Measurements from ENCODE around the gene DLK1. TPM values are rescaled to one million over a fixed set of nuclear protein-coding genes. Genes with fewer than 3 reads are reported as not detected.

The DLK1 gene
- total RNA-seq (2014; rRNA removed): not detected in 2 replicates
- not detected for polyA plus RNA-seq (2012)

DNA sequence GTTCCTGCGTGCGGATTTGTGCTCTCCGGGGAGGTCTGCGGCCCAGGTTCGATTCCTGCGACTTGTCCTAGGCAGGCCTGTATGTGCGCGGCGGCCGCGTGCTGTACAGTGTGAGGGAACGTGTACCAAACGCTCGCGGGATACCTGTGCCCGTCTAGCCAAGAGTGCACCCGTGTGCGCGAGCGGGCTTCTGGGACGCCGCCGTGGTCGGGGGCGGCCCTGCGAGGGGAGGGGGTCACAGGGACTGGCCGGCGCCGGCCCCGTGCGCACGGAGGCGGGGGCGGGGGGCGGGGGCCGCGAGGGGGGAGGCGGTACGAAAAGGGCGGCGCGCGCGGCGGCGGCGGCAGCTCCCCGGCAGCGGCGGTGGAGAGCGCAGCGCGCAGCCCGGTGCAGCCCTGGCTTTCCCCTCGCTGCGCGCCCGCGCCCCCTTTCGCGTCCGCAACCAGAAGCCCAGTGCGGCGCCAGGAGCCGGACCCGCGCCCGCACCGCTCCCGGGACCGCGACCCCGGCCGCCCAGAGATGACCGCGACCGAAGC lies at the start of gene DLK1:
Gene DLK1 (plus strand): TSS at position 343 of the 536 bp plus-strand sequence. CDS start 177 bp downstream, at position 520.
- DNase-seq (ENCODE audit: low read depth): no peak

GRCh38 chr14:100677152-100677551 lies 49.5 kb upstream of the DLK1 start:
- DNase-seq (ENCODE audit: low read depth): no peak

GRCh38 chr14:100677554-100678468 lies 48.9 kb upstream of the DLK1 start:
- no peak for DNase-seq (ENCODE audit: low read depth)

- no peak for DNase-seq (ENCODE audit: low read depth)
These were observed 48.2 kb upstream of the DLK1 start for GRCh38 chr14:100678469-100678828.

GRCh38 chr14:100679153-100679552 lies 47.5 kb upstream of the DLK1 start:
- no peak for DNase-seq (ENCODE audit: low read depth)

DNA sequence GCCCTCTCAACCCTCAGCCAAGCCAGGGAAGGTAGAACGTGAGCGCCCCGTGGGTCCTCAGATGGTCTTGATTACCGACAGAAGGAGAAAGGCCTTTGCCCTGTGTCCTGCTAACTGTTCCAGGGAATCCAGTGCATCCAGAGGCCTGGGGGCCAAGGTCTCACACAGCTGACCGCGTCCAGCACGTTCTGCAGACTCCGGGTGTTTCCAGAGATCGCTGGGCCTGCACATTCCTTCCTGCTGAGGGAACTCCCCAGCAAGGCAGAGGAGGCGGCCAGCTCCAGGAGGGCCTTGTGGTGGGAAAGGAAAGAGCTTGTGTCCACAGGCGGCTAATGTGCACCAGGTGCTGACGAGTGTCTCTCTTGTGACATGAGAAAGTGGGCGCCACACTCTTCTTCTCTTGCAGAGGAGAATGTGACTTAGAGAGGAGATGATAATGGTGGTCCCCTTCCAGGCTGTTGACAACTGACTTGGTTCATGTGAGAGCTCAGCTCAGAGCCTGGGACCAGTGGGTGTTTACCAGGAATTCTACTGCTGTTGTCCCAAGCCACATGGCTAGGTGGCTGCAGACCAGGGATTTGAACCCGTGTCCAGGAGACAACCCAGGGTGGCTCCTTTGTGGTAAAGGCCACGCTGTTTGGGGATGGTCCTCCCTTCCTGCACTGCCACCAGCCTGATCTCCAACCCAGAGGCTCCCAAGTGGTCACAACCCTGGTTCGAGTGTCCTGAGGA lies 46.8 kb upstream of the DLK1 start:
- no peak for DNase-seq (ENCODE audit: low read depth)

- DNase-seq (ENCODE audit: low read depth): no peak
These were observed 46.1 kb upstream of the DLK1 start for GRCh38 chr14:100680439-100681051.

DNA sequence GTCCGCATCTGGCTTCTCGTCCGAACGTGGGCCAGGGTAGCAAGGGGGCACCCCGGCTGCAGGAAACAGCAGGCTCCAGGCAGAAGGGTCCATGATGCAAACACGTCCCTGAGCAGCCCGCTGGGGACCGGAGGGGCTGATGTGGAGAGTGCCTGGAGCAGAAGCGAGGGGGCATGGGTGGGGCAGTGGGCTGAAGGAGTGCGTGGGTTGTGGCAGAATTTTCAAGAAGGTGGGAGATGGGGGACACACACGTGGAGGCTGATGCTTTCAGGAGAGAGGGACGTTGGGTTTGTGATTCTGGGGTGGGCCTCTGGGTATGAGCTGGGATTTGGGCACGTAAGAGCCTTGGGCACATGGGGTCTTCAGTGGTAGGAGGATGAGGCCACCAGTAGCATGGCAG lies 45.6 kb upstream of the DLK1 start:
- no peak for DNase-seq (ENCODE audit: low read depth)

GRCh38 chr14:100682749-100683148 lies 43.9 kb upstream of the DLK1 start:
- DNase-seq (ENCODE audit: low read depth): no peak

DNA sequence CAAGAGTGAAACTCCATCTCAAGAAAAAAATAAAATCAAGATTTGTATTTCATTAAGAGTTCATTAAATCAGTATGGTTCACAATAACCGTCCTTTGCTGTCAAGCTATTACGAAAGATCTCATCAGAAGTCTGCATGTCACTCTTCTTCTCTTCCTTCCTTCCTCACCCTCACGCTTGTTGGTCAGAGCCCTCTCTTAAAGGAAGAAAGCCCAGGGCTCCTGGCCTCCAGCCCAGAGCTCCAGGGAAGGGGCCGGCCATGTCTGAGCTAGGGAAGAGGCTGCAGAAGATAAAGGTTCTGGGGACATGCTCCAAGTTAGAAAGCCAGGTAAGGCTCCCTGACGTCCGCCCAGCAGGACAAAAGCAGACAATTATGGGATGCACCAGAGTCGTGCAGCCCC lies 43.1 kb upstream of the DLK1 start:
- DNase-seq (ENCODE audit: low read depth): no peak

- DNase-seq (ENCODE audit: low read depth): no peak
These were observed 42.5 kb upstream of the DLK1 start for GRCh38 chr14:100684154-100684553.

DNA sequence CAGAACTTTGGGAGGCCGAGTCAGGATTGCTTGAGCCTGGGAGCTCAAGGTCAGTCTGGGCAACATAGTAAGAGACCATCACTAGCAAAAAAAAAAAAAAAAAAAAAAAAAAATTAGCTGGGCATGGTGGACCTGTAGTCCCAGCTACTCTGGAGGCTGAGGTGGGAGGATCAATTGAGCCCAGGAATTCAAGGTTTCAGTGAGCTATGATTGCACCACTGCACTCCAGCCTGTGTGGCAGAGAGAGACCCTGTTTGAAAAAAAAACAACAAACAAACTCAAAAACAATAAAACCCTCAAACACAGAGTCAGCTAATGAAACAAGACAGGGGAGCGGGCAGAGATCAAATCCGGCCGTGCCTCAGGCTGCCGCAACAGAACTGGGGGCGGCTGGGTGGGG lies 41.7 kb upstream of the DLK1 start:
- no peak for DNase-seq (ENCODE audit: low read depth)

GRCh38 chr14:100686858-100687257 lies 39.8 kb upstream of the DLK1 start:
- no peak for DNase-seq (ENCODE audit: low read depth)

- DNase-seq (ENCODE audit: low read depth): no peak
These were observed 39.3 kb upstream of the DLK1 start for GRCh38 chr14:100687386-100687785.

GRCh38 chr14:100688051-100688450 lies 38.6 kb upstream of the DLK1 start:
- DNase-seq (ENCODE audit: low read depth): no peak

- peak; percentile 69 for DNase-seq (ENCODE audit: low read depth)
These were observed 37.9 kb upstream of the DLK1 start for GRCh38 chr14:100688598-100689461.

DNA sequence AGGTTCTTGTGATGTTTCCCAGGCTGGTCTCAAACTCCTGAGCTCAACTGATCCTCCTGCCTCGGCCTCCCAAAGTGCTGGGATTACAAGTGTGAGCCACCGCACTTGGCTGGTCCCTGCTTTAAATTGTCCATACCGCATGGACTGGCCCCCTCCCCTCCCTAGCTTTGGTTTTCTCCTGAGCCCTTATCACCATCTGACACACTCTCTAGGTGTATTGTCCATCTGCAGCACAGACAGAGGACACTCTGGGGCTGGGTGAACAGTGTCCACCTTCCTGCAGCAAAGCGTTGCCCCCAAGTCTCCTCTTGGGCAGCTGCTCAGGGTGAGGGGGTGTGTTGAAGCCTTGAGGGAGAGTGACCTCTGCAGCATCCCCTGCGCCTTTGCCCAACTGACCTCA lies 36.0 kb upstream of the DLK1 start:
- DNase-seq (ENCODE audit: low read depth): no peak

GRCh38 chr14:100691395-100692056 lies 35.2 kb upstream of the DLK1 start:
- DNase-seq (ENCODE audit: low read depth): no peak

DNA sequence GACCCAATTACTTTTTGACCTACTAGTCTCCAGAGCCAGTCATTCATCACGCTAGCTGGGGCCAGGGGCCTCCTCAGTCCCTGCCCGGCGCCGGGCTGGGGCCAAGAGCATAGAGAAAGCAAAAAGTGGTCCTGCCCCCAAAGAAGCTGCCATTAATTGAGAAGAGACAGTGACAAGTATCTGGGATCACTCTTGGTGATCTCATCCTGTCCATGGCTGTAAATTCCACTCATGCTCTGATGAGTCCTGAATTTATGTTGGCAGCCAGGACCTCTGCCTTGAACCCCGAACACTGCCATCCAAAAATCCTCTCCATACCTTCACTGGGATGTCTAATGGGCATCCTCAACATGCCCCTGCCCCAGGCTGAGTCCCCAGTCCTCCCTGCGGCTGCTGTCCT lies 34.4 kb upstream of the DLK1 start:
- no peak for DNase-seq (ENCODE audit: low read depth)

DNA sequence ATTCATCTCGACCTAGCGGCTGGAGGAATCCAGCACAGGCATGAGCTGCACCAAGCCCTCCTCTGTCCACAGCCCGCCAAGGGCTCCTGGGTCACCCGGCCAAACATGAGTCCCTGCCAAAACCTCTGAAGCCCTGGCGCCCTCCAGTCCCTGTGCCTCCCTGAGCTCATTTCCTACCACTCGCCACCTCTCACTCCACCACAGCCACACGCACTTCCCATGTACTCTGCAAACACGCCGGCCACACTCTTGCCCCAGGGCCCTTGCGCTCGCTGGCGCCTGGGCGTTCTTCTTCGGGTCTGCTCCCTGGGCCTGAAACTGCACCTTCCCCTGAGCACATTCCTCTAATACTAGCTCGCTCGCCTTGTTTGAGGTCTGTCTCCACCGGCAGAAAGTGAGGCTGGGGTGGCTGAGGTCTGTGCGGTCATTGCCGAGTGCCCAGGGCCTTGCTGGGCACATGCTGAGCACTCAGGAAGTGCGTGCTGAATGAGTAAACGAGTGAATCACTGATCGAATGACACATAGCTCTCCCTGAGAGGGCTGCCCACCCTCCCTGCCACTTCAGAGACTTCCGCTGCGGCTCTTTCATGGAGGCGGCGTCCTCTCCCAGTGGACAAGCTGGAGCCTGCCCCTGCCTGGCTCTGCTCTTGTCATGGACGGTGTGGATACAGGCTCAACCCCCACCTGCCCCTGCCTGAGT lies 33.7 kb upstream of the DLK1 start:
- peak; percentile 95 for DNase-seq (ENCODE audit: low read depth)
